Transverse colon (tissue), 4 donors: ENCODE measurements around the gene GAMT. TPM values are rescaled to one million over a fixed set of nuclear protein-coding genes. Genes with fewer than 3 reads are reported as not detected.

Experiments used
- DNase-seq: peaks from one replicate; pipeline ENCODE4 v3.0.0-alpha.2; 2019
- H3K27ac ChIP-seq, 4 donors: fragments of 200-600 bp; sonication (generic); 2 replicates each; pipeline ENCODE4 v1.5.1; 2016 to 2018; ENCODE audit warnings: inconsistent platforms in 4 of 4
- H3K27me3 ChIP-seq: fragments of 200-600 bp; sonication (generic); 2 replicates; pipeline ENCODE4 v1.5.1; 2017; ENCODE audit warnings: inconsistent platforms
- H3K36me3 ChIP-seq, 4 donors: fragments of 200-600 bp; sonication (generic); 2 replicates each; pipeline ENCODE4 v1.5.1; 2017 to 2019; ENCODE audit warnings: inconsistent platforms in 4 of 4
- H3K4me1 ChIP-seq, 4 donors: fragments of 200-600 bp; sonication (generic); 2 replicates each; pipeline ENCODE4 v1.5.1; 2017 to 2020; ENCODE audit warnings: inconsistent platforms in 4 of 4
- H3K4me3 ChIP-seq, 4 donors: fragments of 200-600 bp; sonication (generic); 1 replicate in 1 of 4; 2 replicates in 3 of 4; pipeline versions ENCODE4 v1.5.1 to v1.6.1; 2017 to 2019; ENCODE audit warnings: inconsistent platforms in 4 of 4
- H3K9me3 ChIP-seq, 2 donors: fragments of 200-600 bp; sonication (generic); 2 replicates each; pipeline ENCODE4 v1.5.1; 2017 to 2019; ENCODE audit warnings: inconsistent platforms in 2 of 2
- EP300 ChIP-seq: sonication (generic); formaldehyde crosslinking; IDR thresholded peaks from one replicate; pipeline ENCODE4 v1.6.1; 2017; ENCODE audit warnings: antibody characterized with exemption, low read depth
- POLR2A ChIP-seq: fragments of 450-650 bp; IDR thresholded peaks from one replicate; pipeline ENCODE4 v1.6.1; 2016; ENCODE audit warnings: antibody characterized with exemption, mild to moderate bottlenecking, moderate library complexity
- POLR2AphosphoS5 ChIP-seq, 3 donors: sonication (generic); formaldehyde crosslinking; IDR thresholded peaks; one replicate each; pipeline ENCODE4 v1.6.1; 2016; ENCODE audit warnings: antibody characterized with exemption in 3 of 3
- WGBS, 2 donors: methylation state at CpG; one replicate each; pipeline ENCODE4 v1.1.5; 2018; ENCODE audit warnings: low coverage in 1 of 2; 5-methylcytosine and 5-hydroxymethylcytosine counted together
- in situ Hi-C, 4 donors: fragments of 200-750 bp; cut with MboI; loops; one replicate each; pipeline versions ENCODE4 v1.15.0 to v1.15.1; 2017; ENCODE audit warnings: low sequenced_read_pairs in 3 of 4, low pct_ligation_motif_present in 1 of 4, low pct_unique_long_range_greater_than_20kb in 1 of 4
- intact Hi-C: fragments of 100-400 bp; cut with DNase I; formaldehyde crosslinking; loops from one replicate; pipeline ENCODE4 v1.15.1; 2023; ENCODE audit warnings: low total_unique reads
- total RNA-seq, 4 donors: library from RNA; depleted of rRNA; stranded (reverse); fragments of >200 nt; gene quantifications; one replicate each; pipeline ENCODE4 v1.1.0, GENCODE V29; 2016
- TF ChIP-seq, protein P1 (sequence below), 5 experiments: fragments of 200-600 bp in 3 of 5; fragments of 450-650 bp in 2 of 5; sonication (generic) in 3 of 5; IDR thresholded peaks; 1 replicate in 2 of 5; 2 replicates in 3 of 5; pipeline ENCODE4 v1.5.1; 2016 to 2017; ENCODE audit warnings: antibody characterized with exemption in 5 of 5, inconsistent platforms in 3 of 5, mild to moderate bottlenecking in 2 of 5, moderate library complexity in 1 of 5

GAMT gene
- total RNA-seq, 4 donors from 2014 or later = 1.4 to 4.4 (median 2.9) TPM

DNA sequence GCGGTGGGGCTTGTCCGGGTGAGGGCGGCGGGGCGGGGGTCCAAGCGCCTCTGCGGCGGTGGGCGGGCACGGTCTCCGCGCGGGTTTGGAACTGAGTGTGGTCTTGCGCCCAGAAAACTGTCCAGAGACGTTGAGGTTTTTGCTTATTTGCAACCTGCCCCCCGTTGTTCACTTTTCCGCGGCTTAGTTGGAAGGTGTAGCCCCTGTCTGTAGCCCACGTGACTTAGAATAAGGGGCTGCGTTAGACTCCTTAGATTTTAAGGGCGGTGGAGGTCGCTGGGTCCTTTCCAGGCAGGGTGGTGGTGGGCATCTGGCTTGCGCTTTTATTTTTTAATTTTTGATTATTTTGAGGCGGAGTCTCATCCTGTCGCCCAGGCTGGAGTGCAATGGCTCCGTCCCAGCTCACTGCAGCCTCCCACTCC lies 37.6 kb upstream of the GAMT start:
- TF ChIP-seq, protein P1, sequence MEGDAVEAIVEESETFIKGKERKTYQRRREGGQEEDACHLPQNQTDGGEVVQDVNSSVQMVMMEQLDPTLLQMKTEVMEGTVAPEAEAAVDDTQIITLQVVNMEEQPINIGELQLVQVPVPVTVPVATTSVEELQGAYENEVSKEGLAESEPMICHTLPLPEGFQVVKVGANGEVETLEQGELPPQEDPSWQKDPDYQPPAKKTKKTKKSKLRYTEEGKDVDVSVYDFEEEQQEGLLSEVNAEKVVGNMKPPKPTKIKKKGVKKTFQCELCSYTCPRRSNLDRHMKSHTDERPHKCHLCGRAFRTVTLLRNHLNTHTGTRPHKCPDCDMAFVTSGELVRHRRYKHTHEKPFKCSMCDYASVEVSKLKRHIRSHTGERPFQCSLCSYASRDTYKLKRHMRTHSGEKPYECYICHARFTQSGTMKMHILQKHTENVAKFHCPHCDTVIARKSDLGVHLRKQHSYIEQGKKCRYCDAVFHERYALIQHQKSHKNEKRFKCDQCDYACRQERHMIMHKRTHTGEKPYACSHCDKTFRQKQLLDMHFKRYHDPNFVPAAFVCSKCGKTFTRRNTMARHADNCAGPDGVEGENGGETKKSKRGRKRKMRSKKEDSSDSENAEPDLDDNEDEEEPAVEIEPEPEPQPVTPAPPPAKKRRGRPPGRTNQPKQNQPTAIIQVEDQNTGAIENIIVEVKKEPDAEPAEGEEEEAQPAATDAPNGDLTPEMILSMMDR (IDR thresholded peaks at IDR 0.05) = no peak
- no peak for TF ChIP-seq EP300
- TF ChIP-seq POLR2AphosphoS5 (IDR thresholded peaks at IDR 0.05) = no peak
- TF ChIP-seq POLR2A = no peak
- Histone ChIP-seq H3K27ac (peak overlapping the region; percentile 87 to 90 (median 90)), H3K4me1 (peaks cover 6 to 29% (median 19%) of the 10 kb centered on the region in 4 donors), H3K4me3 (peak overlapping the region; percentile 53 to 93 (median 84)), H3K9me3 (no peaks in the 10 kb centered on the region), H3K27me3 (no peaks in the 10 kb centered on the region), H3K36me3 (peaks cover 0 to 31% (median 10%) of the 10 kb centered on the region in 4 donors)
- 2 to 6% methylated on average over 8 to 12 of the region's 26 CpGs for WGBS, 2 donors
- intact Hi-C loops = no loop called here
- DNase-seq = no peak
- in situ Hi-C loops = no loop called here

GRCh38 chr19:1438035-1438932 lies 36.9 kb upstream of the GAMT start, which contains the start of gene RPS15:
RPS15 (plus strand) TSS chr19:1438396; CDS start chr19:1438426, 30 bp downstream.
- peak; percentile 97 for DNase-seq
- TF ChIP-seq POLR2A (peak; percentile 92), EP300 (no peak), POLR2AphosphoS5 (IDR thresholded peaks at IDR 0.05) (peak; percentile 94 to 97 (median 97))
- TF ChIP-seq, protein P1 (IDR thresholded peaks at IDR 0.05) = peak; percentile 91 to 98 (median 93)
- intact Hi-C loops = no loop called here
- Histone ChIP-seq H3K4me1 (peaks cover 6 to 29% (median 19%) of the 10 kb centered on the region in 4 donors), H3K27ac (peak within 1 kb of the TSS; percentile 87 to 90 (median 90)), H3K4me3 (peak within 1 kb of the TSS; percentile 53 to 93 (median 84)), H3K9me3 (no peaks in the 10 kb centered on the region), H3K27me3 (no peaks in the 10 kb centered on the region), H3K36me3 (peaks cover 0 to 31% (median 12%) of the 10 kb centered on the region in 4 donors)
- WGBS, 2 donors = 1% methylated on average over 72 of the region's 100 CpGs; no CpG with 5 or more reads in 1 of the 2 donors
- in situ Hi-C loops = no loop called here

- H3K4me3 ChIP-seq = peak overlapping the region in 1 of 4 donors; percentile 84
- intact Hi-C loops = no loop called here
Observed at GRCh38 chr19:1437609-1438008, 36.3 kb upstream of the GAMT start.

More at GRCh38 chr19:1437609-1438008, 36.3 kb upstream of the GAMT start:
- peak overlapping the region; percentile 47 to 90 (median 88) for H3K27ac ChIP-seq
- peaks cover 6 to 29% (median 19%) of the 10 kb centered on the region in 4 donors for H3K4me1 ChIP-seq
- no peaks in the 10 kb centered on the region for H3K9me3 ChIP-seq
- H3K27me3 ChIP-seq = no peaks in the 10 kb centered on the region
- WGBS, 2 donors = 55 to 63% methylated on average over 4 to 8 of the region's 8 CpGs
- H3K36me3 ChIP-seq = peaks cover 0 to 37% (median 15%) of the 10 kb centered on the region in 4 donors
- in situ Hi-C loops = no loop called here
- DNase-seq = no peak
- TF ChIP-seq EP300 (no peak), POLR2AphosphoS5 (IDR thresholded peaks at IDR 0.05) (no peak), POLR2A (no peak)
- TF ChIP-seq, protein P1 (IDR thresholded peaks at IDR 0.05) = no peak
